ENCODE results near the gene CDPF1.
A peak's percentile ranks its signal among the peaks of the same experiment; 100 is the strongest.

The CDPF1 gene

GRCh38 chr22:46250035-46250782 is at the start of gene CDPF1:
Gene CDPF1 (minus strand): TSS chr22:46250293. CDS start chr22:46248284, 2,009 bp downstream.
- peak; percentile 15 for DNase-seq

- DNase-seq = no peak
Measured at GRCh38 chr22:46299101-46299500, 49.0 kb upstream of the CDPF1 start.

GRCh38 chr22:46297151-46297812 is 47.2 kb upstream of the CDPF1 start:
- no peak for DNase-seq

- DNase-seq = peak; percentile 92
Measured at GRCh38 chr22:46296257-46297150, 46.4 kb upstream of the CDPF1 start, which contains the start of gene GTSE1. Gene GTSE1 (plus strand): TSS chr22:46296870. CDS start chr22:46297401, 531 bp downstream.

GRCh38 chr22:46295277-46295971 is 45.3 kb upstream of the CDPF1 start:
- DNase-seq = no peak

- DNase-seq = no peak
Measured at GRCh38 chr22:46294784-46295183, 44.7 kb upstream of the CDPF1 start.

GRCh38 chr22:46293577-46294260 is 43.6 kb upstream of the CDPF1 start:
- no peak for DNase-seq

GRCh38 chr22:46292732-46293131 is 42.6 kb upstream of the CDPF1 start:
- no peak for DNase-seq

- no peak for DNase-seq
Measured at GRCh38 chr22:46292173-46292572, 42.1 kb upstream of the CDPF1 start.

- DNase-seq = no peak
Measured at GRCh38 chr22:46290843-46291785, 41.0 kb upstream of the CDPF1 start.

- DNase-seq = no peak
Measured at GRCh38 chr22:46290121-46290842, 40.2 kb upstream of the CDPF1 start.

GRCh38 chr22:46289244-46289891 is 39.3 kb upstream of the CDPF1 start:
- DNase-seq = no peak

- DNase-seq = no peak
Measured at GRCh38 chr22:46288846-46289243, 38.8 kb upstream of the CDPF1 start.

- DNase-seq = no peak
Measured at GRCh38 chr22:46287873-46288751, 38.0 kb upstream of the CDPF1 start.

GRCh38 chr22:46286941-46287872 is 37.1 kb upstream of the CDPF1 start:
- DNase-seq = no peak

GRCh38 chr22:46286006-46286405 is 35.9 kb upstream of the CDPF1 start:
- DNase-seq = no peak
